SK-N-SH treated with all-trans-retinoic acid at 6 μM for 48 hours (cell line): ENCODE results near the gene CPLX4.
"Not testable (repeated sequence)": the region's sequence is repeated elsewhere in the genome, so short reads cannot be mapped to it uniquely, and the experiment has no call there.

Source experiments
- ARNTL ChIP-seq: fragments of 450-650 bp; formaldehyde crosslinking; IDR thresholded peaks from 2 replicates; pipeline ENCODE4 v1.5.0; 2020; ENCODE audit warnings: low read depth, mild to moderate bottlenecking, moderate library complexity, borderline replicate concordance
- ISL1 ChIP-seq: fragments of 250-450 bp; sonication (Bioruptor Pico); IDR thresholded peaks from 2 replicates; pipeline ENCODE4 v2.1.2; 2022; ENCODE audit warnings: mild to moderate bottlenecking, moderate library complexity
- RARB ChIP-seq: fragments of 250-450 bp; sonication (Bioruptor Pico); IDR thresholded peaks from 2 replicates; pipeline ENCODE4 v1.8.0; 2021; ENCODE audit warnings: mild to moderate bottlenecking, moderate library complexity
- SNAI2 ChIP-seq: fragments of 250-450 bp; sonication (Bioruptor Pico); IDR thresholded peaks from 2 replicates; pipeline ENCODE4 v1.5.0; 2020; ENCODE audit warnings: mild to moderate bottlenecking, moderate library complexity
- TOX ChIP-seq: fragments of 250-450 bp; sonication (Bioruptor Pico); IDR thresholded peaks from 2 replicates; pipeline ENCODE4 v1.8.0; 2021; ENCODE audit warnings: mild to moderate bottlenecking, moderate library complexity, borderline replicate concordance
- ZNF70 ChIP-seq: fragments of 450-650 bp; formaldehyde crosslinking; IDR thresholded peaks from 2 replicates; pipeline ENCODE4 v1.5.0; 2020; ENCODE audit warnings: mild to moderate bottlenecking, moderate library complexity

- TF ChIP-seq RARB (CRISPR knock-in tag); TOX; SNAI2 (CRISPR knock-in tag); ISL1 (CRISPR knock-in tag); ARNTL; ZNF70: not testable (repeated sequence)
These were observed 56.2 kb downstream of the CPLX4 start for GRCh38 chr18:59262243-59262642.
